Measurements from ENCODE around the gene LRRC37A.
"Not testable (repeated sequence)": the region's sequence is repeated elsewhere in the genome, so short reads cannot be mapped to it uniquely, and the experiment has no call there.

- not testable (repeated sequence) for TF ChIP-seq CTCF, EP300, POLR2A (IDR thresholded peaks at IDR 0.05)
Measured at GRCh38 chr17:46252804-46253203, 42.1 kb upstream of the LRRC37A start.
